NCI-H1436 (cell line): ENCODE measurements around the gene PEMT.
"Not testable (repeated sequence)": the region's sequence is repeated elsewhere in the genome, so short reads cannot be mapped to it uniquely, and the experiment has no call there.

ENCODE experiments used
- DNase-seq: peaks from one replicate; lab custom pipeline; 2025; lab: John Stamatoyannopoulos, UW

The PEMT gene

GRCh38 chr17:17487998-17488397 lies 103.5 kb downstream of the PEMT start:
- no peak for DNase-seq

GRCh38 chr17:17486416-17486815 lies 105.1 kb downstream of the PEMT start:
- DNase-seq, result not testable (repeated sequence)

- DNase-seq, result no peak
Measured at GRCh38 chr17:17485420-17485819, 106.1 kb downstream of the PEMT start.

GRCh38 chr17:17484451-17484899 lies 107.0 kb downstream of the PEMT start:
- DNase-seq, result no peak

- no peak for DNase-seq
Measured at GRCh38 chr17:17481860-17482259, 109.6 kb downstream of the PEMT start.

- no peak for DNase-seq
Measured at GRCh38 chr17:17480593-17481148, 110.8 kb downstream of the PEMT start.

GRCh38 chr17:17479209-17479608 lies 112.3 kb downstream of the PEMT start:
- DNase-seq, result no peak

- peak; percentile 96 for DNase-seq
Measured at GRCh38 chr17:17476865-17477467, 114.5 kb downstream of the PEMT start, which contains the start of gene MED9. Gene MED9 (plus strand): TSS chr17:17477000. CDS start chr17:17477042, 42 bp downstream.

GRCh38 chr17:17474341-17474740 lies 117.2 kb downstream of the PEMT start:
- DNase-seq, result no peak

- DNase-seq, result no peak
Measured at GRCh38 chr17:17472333-17472920, 119.1 kb downstream of the PEMT start.

GRCh38 chr17:17469996-17470395 lies 121.5 kb downstream of the PEMT start:
- DNase-seq, result no peak

GRCh38 chr17:17469358-17469757 lies 122.2 kb downstream of the PEMT start:
- DNase-seq, result no peak

- DNase-seq, result no peak
Measured at GRCh38 chr17:17468217-17469010, 123.1 kb downstream of the PEMT start.

GRCh38 chr17:17467720-17468119 lies 123.8 kb downstream of the PEMT start:
- DNase-seq, result no peak

GRCh38 chr17:17467016-17467415 lies 124.5 kb downstream of the PEMT start:
- DNase-seq, result no peak

GRCh38 chr17:17466511-17466910 lies 125.0 kb downstream of the PEMT start:
- DNase-seq, result no peak

GRCh38 chr17:17465878-17466277 lies 125.6 kb downstream of the PEMT start:
- DNase-seq, result not testable (repeated sequence)

GRCh38 chr17:17463821-17464220 lies 127.7 kb downstream of the PEMT start:
- DNase-seq, result no peak

- no peak for DNase-seq
Measured at GRCh38 chr17:17462048-17462824, 129.3 kb downstream of the PEMT start.

GRCh38 chr17:17460038-17460437 lies 131.5 kb downstream of the PEMT start:
- no peak for DNase-seq

- no peak for DNase-seq
Measured at GRCh38 chr17:17457680-17458079, 133.8 kb downstream of the PEMT start.

- DNase-seq, result no peak
Measured at GRCh38 chr17:17456251-17456650, 135.3 kb downstream of the PEMT start.
